Fibroblast of skin of scalp (primary cell): ENCODE data around the gene URGCP.
A peak's percentile ranks its signal among the peaks of the same experiment; 100 is the strongest.
"Not testable (repeated sequence)": the region's sequence is repeated elsewhere in the genome, so short reads cannot be mapped to it uniquely, and the experiment has no call there.

Source experiments
- DNase-seq: peaks from one replicate; pipeline ENCODE4 v3.0.0-alpha.2; 2013

The URGCP gene

GRCh38 chr7:43872406-43873110 lies 33.8 kb downstream of the URGCP start:
- peak; percentile 77 for DNase-seq

- DNase-seq, result no peak
Observed at GRCh38 chr7:43871064-43871463, 35.3 kb downstream of the URGCP start.

- no peak for DNase-seq
Observed at GRCh38 chr7:43870316-43870715, 36.1 kb downstream of the URGCP start.

GRCh38 chr7:43869867-43870240 lies 36.5 kb downstream of the URGCP start:
- peak; percentile 95 for DNase-seq

- peak; percentile 97 for DNase-seq
Observed at GRCh38 chr7:43869006-43869866, 37.2 kb downstream of the URGCP start, which contains the start of gene MRPS24. Gene MRPS24, minus strand, starts transcription at chr7:43869517. Its CDS starts 22 bp downstream, at chr7:43869495.

- no peak for DNase-seq
Observed at GRCh38 chr7:43868681-43869005, 37.8 kb downstream of the URGCP start.

GRCh38 chr7:43868181-43868580 lies 38.2 kb downstream of the URGCP start:
- DNase-seq, result no peak

GRCh38 chr7:43865277-43865676 lies 41.1 kb downstream of the URGCP start:
- no peak for DNase-seq

- DNase-seq, result no peak
Observed at GRCh38 chr7:43864126-43864525, 42.3 kb downstream of the URGCP start.

- DNase-seq, result peak; percentile 17
Observed at GRCh38 chr7:43856996-43857395, 49.4 kb downstream of the URGCP start.

GRCh38 chr7:43856316-43856715 lies 50.1 kb downstream of the URGCP start:
- no peak for DNase-seq

GRCh38 chr7:43855176-43855575 lies 51.2 kb downstream of the URGCP start:
- no peak for DNase-seq

GRCh38 chr7:43851805-43852204 lies 54.6 kb downstream of the URGCP start:
- DNase-seq, result no peak

- no peak for DNase-seq
Observed at GRCh38 chr7:43850348-43851116, 55.9 kb downstream of the URGCP start.

GRCh38 chr7:43849047-43849446 lies 57.3 kb downstream of the URGCP start:
- DNase-seq, result no peak

GRCh38 chr7:43847496-43847895 lies 58.9 kb downstream of the URGCP start:
- DNase-seq, result peak; percentile 18

GRCh38 chr7:43844662-43845061 lies 61.7 kb downstream of the URGCP start:
- DNase-seq, result no peak

GRCh38 chr7:43844257-43844656 lies 62.1 kb downstream of the URGCP start:
- no peak for DNase-seq

GRCh38 chr7:43843296-43843695 lies 63.1 kb downstream of the URGCP start:
- no peak for DNase-seq

- no peak for DNase-seq
Observed at GRCh38 chr7:43838201-43838658, 68.2 kb downstream of the URGCP start.

GRCh38 chr7:43834463-43835251 lies 71.7 kb downstream of the URGCP start:
- peak; percentile 26 for DNase-seq

- not testable (repeated sequence) for DNase-seq
Observed at GRCh38 chr7:43830917-43831316, 75.5 kb downstream of the URGCP start.
